T-helper 17 cell (primary cell): ENCODE data around the gene ADGRB2. TPM values are rescaled to one million over a fixed set of nuclear protein-coding genes. Genes with fewer than 3 reads are reported as not detected.

Experiments
- ATAC-seq: fragments of 150-1000 bp; cut with Tn5 transposase; 2 replicates; pipeline ENCODE4 v1.10.0; 2021; ENCODE audit warnings: mild to moderate bottlenecking, moderate library complexity
- DNase-seq, 3 donors: peaks; one replicate each; pipeline versions ENCODE4 v3.0.0 to v3.0.0-alpha.2; 2020 to 2021
- H3K9me3 ChIP-seq: one replicate; pipeline ENCODE4 v1.7.0; 2013; ENCODE audit warnings: low read length, mild to moderate bottlenecking; ENCODE audit not compliant: control insufficient read depth, poor library complexity, severe bottlenecking
- H3K27ac Mint-ChIP-seq: one replicate; pipeline ENCODE4 v1.8.0; 2022; ENCODE audit warnings: mild to moderate bottlenecking, moderate library complexity, mixed read lengths
- H3K27me3 Mint-ChIP-seq: one replicate; pipeline ENCODE4 v1.8.0; 2022; ENCODE audit warnings: mixed read lengths
- H3K36me3 Mint-ChIP-seq: one replicate; pipeline ENCODE4 v1.8.0; 2022; ENCODE audit warnings: low read depth, mixed read lengths
- H3K4me1 Mint-ChIP-seq: one replicate; pipeline ENCODE4 v1.8.0; 2022; ENCODE audit warnings: mild to moderate bottlenecking, mixed read lengths
- H3K4me3 Mint-ChIP-seq: one replicate; pipeline ENCODE4 v1.8.0; 2022; ENCODE audit warnings: mild to moderate bottlenecking, moderate library complexity, mixed read lengths
- total RNA-seq, 4 donors: library from RNA in 2 of 4; stranded (reverse) in 2 of 4; gene quantifications; one replicate each; pipeline ENCODE4 v1.2.3 and lab custom pipeline; 2022 to 2026

Gene ADGRB2
- total RNA-seq, 2 donors from 2014 or later = 1.0 to 1.4 TPM

DNA sequence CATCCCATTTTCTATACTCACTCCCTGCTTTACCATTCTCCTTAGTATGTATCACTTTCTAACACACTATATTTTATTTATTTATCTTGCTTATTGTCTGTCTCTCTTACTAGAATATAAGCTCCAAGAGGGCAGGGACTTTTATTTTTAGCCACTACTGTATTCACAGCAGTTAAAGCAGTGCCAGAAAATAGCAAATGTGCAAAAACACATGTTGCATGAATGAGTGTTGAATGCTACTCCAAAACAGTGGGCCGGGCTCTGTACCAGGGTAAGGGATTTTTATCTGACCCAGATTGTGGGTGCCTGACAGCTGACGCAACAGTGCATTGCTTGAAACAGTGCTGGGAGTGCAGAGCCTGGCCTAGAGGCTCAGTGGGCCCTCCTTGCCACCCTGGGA lies 85.0 kb downstream of the ADGRB2 start:
- DNase-seq = no peak

DNA sequence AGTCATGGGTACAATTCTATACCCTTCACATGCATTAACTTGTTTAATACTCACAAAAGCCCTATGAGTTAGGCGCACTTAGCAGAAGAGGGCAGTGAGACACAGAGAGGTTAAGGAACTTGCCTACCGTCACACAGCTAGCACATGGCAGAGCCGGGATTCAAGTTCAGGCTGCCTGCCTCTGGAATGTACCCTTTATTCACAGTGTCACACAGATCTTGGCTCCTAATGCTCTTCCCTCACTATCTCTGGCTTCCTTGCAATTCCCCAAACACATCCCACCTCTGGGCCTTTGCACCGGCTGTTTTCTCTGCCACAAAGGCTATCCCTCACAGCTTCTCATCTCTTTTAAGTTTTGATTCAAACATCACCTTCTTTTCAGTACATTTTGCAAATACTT lies 85.5 kb downstream of the ADGRB2 start:
- no peaks in the 10 kb centered on the region for H3K9me3 ChIP-seq
- Mint-ChIP-seq H3K4me3 (no peak overlapping the region), H3K27me3 (peaks cover 30% of the 10 kb centered on the region), H3K4me1 (no peaks in the 10 kb centered on the region), H3K27ac (no peak overlapping the region), H3K36me3 (no peaks in the 10 kb centered on the region)
- ATAC-seq (no peak), DNase-seq (no peak)

More for the DNA sequence above, 85.0 kb downstream of the ADGRB2 start:
- Mint-ChIP-seq H3K27ac (no peak overlapping the region), H3K4me1 (no peaks in the 10 kb centered on the region), H3K4me3 (no peak overlapping the region), H3K27me3 (peaks cover 27% of the 10 kb centered on the region), H3K36me3 (no peaks in the 10 kb centered on the region)
- H3K9me3 ChIP-seq = no peaks in the 10 kb centered on the region
- no peak for ATAC-seq

DNA sequence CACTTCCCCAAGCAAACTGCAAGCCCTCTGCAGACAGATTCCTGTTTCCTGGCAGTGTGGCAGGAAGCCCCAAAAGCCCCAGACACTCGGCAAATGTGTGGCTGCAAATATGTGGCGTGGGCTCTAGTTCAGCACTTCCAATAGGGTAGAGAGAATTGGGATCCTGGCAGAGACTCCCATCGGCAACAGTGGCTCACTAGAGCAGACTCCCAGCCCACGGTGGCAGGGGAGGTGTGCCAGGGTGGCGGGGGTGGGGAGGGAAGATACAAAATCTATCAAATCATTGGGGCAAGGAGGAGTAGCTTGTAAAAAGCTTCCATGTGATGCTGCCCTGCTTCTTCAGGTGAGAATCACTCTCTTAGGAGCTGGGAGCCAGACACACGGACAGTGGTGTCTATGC lies 86.2 kb downstream of the ADGRB2 start:
- Mint-ChIP-seq H3K27ac (no peak overlapping the region), H3K4me1 (no peaks in the 10 kb centered on the region), H3K36me3 (no peaks in the 10 kb centered on the region)

DNA sequence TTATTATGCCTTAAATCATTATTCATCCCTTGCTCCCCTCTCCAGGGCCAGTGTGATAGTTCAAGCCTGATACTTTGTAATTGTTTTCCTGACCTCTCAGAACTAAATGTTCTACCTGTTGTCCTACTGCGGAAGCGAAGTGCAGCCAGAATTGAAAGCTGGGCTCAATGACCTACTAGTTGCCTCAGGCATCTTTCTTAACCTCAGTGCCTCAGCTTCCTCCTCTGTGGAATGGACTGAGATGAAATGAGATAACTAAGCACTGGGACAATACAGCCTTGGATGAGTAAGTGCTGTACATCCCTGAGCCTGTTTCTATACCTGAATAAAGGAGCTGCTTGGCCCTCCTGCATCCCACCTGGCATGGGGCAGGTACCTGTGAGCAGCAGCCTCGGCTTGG lies 86.7 kb downstream of the ADGRB2 start:
- Mint-ChIP-seq H3K27ac (no peak overlapping the region), H3K27me3 (peaks cover 33% of the 10 kb centered on the region), H3K4me3 (no peak overlapping the region), H3K36me3 (no peaks in the 10 kb centered on the region), H3K4me1 (no peaks in the 10 kb centered on the region)
- DNase-seq = no peak
- ATAC-seq = no peak
- no peaks in the 10 kb centered on the region for H3K9me3 ChIP-seq

More for the DNA sequence above, 86.2 kb downstream of the ADGRB2 start:
- DNase-seq (no peak), ATAC-seq (no peak)
- H3K4me3 Mint-ChIP-seq = no peak overlapping the region
- peaks cover 33% of the 10 kb centered on the region for H3K27me3 Mint-ChIP-seq
- H3K9me3 ChIP-seq = no peaks in the 10 kb centered on the region

Other genes starting within 250 kb of the ADGRB2 start
- gene TINAGL1, start 187.8 kb downstream of the ADGRB2 start, total RNA-seq = not detected
- not detected for gene HCRTR1, start 146.7 kb downstream of the ADGRB2 start, total RNA-seq
- gene PEF1, start 119.5 kb downstream of the ADGRB2 start, total RNA-seq = 10 to 100 TPM; 44.0 to 47.6 TPM
- gene COL16A1, start 60.3 kb downstream of the ADGRB2 start, total RNA-seq = not detected
- 1 to 10 TPM in 1 of 2 donors, under 1 TPM in 1; 0.30 to 7.5 TPM for gene SPOCD1, start 51.7 kb upstream of the ADGRB2 start, total RNA-seq
- gene PTP4A2, start 174.0 kb upstream of the ADGRB2 start, total RNA-seq = 100 to 1,000 TPM; 269 to 384 TPM
- 10 to 100 TPM; 92.5 to 94.9 TPM for gene KHDRBS1, start 249.5 kb upstream of the ADGRB2 start, total RNA-seq